K562 treated with DMSO at 1 percent for 24 hours (cell line): ENCODE measurements around the gene RPRD1B. TPM values are rescaled to one million over a fixed set of nuclear protein-coding genes. Genes with fewer than 3 reads are reported as not detected.

Experiments
- total RNA-seq: library from RNA; unstranded; fragments of 300-600 nt; gene quantifications from 2 replicates; pipeline ENCODE4 v1.2.3, GENCODE V29; 2022; ENCODE audit warnings: low read depth; ENCODE audit not compliant: insufficient read depth

Gene RPRD1B
- total RNA-seq = 19.5 and 19.9 TPM in 2 replicates

GRCh38 chr20:38033330-38034107 lies at the start of gene RPRD1B, which contains the start of gene TTI1:
Gene RPRD1B, plus strand, starts transcription at chr20:38033746. Its CDS starts 202 bp downstream, at chr20:38033948.
Gene TTI1, minus strand, starts transcription at chr20:38033456. Its CDS starts 19,640 bp downstream, at chr20:38013816.

Other genes starting within 250 kb of the RPRD1B start
- gene VSTM2L, start 130.6 kb upstream of the RPRD1B start, total RNA-seq = not detected in 2 replicates
- 25.5 and 28.0 TPM in 2 replicates for gene TTI1, start 290 bp upstream of the RPRD1B start, total RNA-seq
- gene TGM2, start 131.5 kb downstream of the RPRD1B start, total RNA-seq = 144 and 153 TPM in 2 replicates
- 0.30 and 0.81 TPM in 2 replicates for gene KIAA1755, start 227.0 kb downstream of the RPRD1B start, total RNA-seq